Gastroesophageal sphincter (tissue), 3 donors: ENCODE measurements around the gene MYLK4.

Source experiments
- EP300 ChIP-seq: sonication (generic); formaldehyde crosslinking; IDR thresholded peaks from one replicate; pipeline ENCODE4 v1.6.1; 2017; ENCODE audit warnings: antibody characterized with exemption, mild to moderate bottlenecking
- POLR2A ChIP-seq, 2 donors: fragments of 450-650 bp; IDR thresholded peaks; one replicate each; pipeline ENCODE4 v1.6.1; 2017; ENCODE audit warnings: antibody characterized with exemption in 2 of 2, mild to moderate bottlenecking in 2 of 2, moderate library complexity in 1 of 2
- POLR2AphosphoS5 ChIP-seq: sonication (generic); formaldehyde crosslinking; IDR thresholded peaks from one replicate; pipeline ENCODE4 v1.6.1; 2017; ENCODE audit warnings: antibody characterized with exemption
- TF ChIP-seq, protein P1 (sequence below), 4 experiments: fragments of 200-600 bp in 2 of 4; fragments of 450-650 bp in 2 of 4; sonication (generic) in 1 of 4; IDR thresholded peaks; one replicate each; pipeline ENCODE4 v1.5.1; 2017 to 2019; ENCODE audit warnings: antibody characterized with exemption in 4 of 4, mild to moderate bottlenecking in 2 of 4, moderate library complexity in 2 of 4

DNA sequence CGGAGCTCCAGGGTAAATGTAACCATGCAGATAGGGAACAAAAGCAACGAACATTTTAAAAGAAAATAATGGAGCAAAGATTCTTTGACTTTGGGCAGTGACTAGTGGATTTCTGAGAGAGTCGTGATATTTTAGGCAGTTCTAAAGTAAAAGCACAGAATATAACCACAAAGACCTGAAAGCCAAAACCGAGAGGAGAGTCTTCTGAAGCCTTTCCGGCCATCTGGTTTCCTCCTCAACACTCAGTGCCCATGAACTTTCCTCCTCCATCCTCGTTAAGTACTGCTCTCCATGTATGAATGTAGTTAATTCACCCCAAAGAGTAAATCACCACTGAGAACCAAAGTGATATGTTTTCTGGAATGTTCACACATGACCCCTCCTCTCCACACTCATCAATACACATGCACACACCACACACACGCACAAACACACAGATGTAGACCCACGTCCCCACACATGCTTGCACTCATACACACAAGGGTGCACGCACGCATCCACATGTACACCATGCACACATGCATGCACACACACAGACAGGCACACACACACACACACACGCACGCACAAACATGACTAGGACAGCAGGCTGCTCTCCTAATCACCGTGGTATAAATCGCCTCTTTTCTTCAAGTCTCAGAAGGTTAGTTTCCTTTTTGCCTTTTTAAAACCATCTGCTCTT is 109.5 kb downstream of the MYLK4 start:
- TF ChIP-seq, protein P1, sequence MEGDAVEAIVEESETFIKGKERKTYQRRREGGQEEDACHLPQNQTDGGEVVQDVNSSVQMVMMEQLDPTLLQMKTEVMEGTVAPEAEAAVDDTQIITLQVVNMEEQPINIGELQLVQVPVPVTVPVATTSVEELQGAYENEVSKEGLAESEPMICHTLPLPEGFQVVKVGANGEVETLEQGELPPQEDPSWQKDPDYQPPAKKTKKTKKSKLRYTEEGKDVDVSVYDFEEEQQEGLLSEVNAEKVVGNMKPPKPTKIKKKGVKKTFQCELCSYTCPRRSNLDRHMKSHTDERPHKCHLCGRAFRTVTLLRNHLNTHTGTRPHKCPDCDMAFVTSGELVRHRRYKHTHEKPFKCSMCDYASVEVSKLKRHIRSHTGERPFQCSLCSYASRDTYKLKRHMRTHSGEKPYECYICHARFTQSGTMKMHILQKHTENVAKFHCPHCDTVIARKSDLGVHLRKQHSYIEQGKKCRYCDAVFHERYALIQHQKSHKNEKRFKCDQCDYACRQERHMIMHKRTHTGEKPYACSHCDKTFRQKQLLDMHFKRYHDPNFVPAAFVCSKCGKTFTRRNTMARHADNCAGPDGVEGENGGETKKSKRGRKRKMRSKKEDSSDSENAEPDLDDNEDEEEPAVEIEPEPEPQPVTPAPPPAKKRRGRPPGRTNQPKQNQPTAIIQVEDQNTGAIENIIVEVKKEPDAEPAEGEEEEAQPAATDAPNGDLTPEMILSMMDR (IDR thresholded peaks at IDR 0.05) = no peak
- TF ChIP-seq POLR2A (IDR thresholded peaks at IDR 0.05) (no peak), POLR2AphosphoS5 (no peak), EP300 (no peak)
